HL-60/S4 treated with phorbol 12-myristate 13-acetate at 8.2 ng/mL for 4 days and 3 days (cell line): ENCODE measurements around the gene GAN.
"Not testable (repeated sequence)": the region's sequence is repeated elsewhere in the genome, so short reads cannot be mapped to it uniquely, and the experiment has no call there.

Experiments used
- in situ Hi-C: fragments of 300-500 bp; cut with MboI; formaldehyde crosslinking; loops from 2 replicates; pipeline ENCODE4 v1.15.0; 2022; ENCODE audit warnings: low sequenced_read_pairs

The GAN gene

DNA sequence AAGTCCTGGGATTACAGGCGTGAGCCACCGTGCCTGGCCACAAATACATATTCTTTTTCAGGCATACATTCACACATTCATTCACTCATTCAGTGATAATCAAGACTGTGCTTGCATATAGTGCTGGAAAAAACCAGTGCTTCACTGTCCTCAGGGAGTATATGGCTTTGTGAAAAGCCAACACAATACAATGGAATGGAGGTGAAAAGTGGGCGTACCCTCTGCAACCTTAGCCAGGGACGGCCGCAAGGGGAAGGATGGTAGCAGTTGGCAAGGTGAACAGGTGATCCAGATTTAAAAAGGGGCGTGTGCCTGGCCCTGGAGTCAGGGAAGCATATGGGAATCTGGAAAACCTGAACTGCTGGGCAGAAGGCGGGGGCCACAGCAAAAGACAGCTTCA lies 18.1 kb upstream of the GAN start:
- in situ Hi-C loops = no loop called here

DNA sequence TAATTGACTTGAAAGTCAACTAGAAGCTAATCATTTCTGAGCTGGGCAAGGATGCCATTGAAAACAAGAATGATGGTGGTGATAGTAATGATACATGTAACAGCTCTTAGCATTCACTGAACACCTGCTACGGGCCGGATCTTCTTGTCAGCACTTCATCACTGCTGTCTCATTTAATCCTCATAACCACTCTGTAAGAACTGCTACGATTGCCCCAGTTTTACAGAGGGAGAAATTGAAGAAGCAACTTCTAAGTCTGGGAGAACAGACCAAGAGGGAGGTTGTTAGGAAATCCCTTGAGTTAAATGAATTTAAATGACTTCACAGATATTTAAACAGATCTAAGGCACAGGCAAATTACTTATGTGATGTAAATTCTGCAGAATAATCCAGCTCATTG lies 7.0 kb upstream of the GAN start:
- in situ Hi-C loops = no loop called here

DNA sequence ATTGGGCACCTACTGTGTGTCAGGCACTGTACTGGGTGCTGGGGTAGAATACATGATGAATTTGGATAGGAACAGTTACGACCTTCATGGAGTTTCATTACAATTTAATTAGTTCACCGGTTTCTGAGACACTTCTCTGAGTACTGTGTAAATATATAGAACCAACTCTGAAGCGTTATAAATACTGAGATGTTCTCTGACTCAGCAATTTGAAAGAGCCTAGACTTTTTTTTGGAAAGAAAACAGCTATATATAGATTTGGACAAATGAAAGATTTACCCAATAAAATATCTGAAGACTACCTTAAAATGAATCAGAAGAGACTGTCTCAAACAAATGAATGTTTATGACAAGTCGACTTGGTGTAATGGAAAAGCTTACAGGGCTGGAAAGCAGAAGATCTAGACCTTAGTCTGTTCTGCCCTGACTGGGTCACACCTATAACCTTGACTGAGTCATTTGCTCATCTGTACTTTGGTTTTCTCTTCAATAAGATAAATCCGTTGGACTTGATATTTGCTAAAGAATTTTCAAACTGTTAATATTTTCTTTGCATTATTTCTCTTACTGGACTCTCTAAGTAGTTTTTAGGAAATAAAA lies 4.6 kb upstream of the GAN start:
- in situ Hi-C loops = no loop called here

DNA sequence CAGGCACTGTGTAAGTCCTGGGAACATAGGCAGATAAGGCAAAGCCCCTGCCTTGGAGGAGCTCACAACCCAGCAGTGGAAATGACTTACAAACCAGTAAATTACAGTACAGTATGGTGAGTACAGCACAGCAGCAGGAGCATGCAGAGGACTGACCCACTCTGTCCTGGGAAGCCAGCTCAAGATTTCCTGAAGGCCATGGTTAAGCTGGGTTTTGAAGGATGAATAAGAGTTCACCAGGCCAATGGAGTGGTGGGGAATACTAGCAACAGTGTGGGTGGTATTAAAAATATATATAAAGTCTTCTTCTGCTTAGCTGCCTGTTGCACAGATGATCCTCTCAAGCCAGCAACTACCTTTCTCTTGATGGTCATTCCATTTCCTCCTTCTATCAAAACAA lies 3.0 kb upstream of the GAN start:
- in situ Hi-C loops = no loop called here

DNA sequence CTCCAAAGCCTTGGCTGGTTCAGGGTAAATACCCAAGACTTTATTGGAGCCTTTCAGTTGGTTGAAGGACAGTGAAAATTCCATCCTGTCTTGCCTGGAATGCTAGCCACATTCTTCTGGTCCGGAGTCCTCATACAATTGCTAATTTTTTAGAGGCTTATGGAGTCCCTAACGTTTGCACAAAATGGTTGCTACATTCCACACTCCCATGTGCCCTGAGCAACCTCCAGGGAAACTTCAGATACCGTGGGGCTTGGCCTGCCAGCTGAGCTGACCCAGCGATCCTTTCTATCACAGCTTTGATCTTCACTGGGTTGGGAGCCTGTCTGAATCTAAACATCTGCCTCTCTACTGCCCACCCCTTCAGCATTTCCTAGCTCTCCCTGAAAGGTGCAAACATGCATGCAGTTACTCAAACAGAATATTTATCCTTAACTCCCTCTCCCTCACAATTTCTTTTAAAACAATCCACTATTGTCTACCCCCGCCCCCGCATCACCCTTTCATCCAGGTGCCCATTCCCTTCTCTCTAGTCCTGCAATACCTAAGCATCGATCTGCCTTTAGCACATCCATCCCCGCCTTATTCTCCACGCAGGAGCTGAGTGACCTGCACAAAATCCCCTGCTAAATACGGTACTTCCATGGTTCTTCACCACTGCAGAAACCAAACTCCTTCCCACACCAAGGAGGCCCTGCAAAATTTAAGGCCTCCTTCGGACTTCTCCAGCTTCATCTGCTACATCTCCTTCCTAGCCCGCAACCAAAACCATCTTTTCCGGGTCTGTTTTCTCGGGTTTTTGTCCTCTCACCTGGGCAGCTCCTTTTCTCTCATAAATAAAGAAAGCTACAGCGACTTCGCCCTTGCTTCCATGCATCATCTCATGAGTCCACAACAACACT lies 810 bp upstream of the GAN start:
- in situ Hi-C loops = no loop called here

DNA sequence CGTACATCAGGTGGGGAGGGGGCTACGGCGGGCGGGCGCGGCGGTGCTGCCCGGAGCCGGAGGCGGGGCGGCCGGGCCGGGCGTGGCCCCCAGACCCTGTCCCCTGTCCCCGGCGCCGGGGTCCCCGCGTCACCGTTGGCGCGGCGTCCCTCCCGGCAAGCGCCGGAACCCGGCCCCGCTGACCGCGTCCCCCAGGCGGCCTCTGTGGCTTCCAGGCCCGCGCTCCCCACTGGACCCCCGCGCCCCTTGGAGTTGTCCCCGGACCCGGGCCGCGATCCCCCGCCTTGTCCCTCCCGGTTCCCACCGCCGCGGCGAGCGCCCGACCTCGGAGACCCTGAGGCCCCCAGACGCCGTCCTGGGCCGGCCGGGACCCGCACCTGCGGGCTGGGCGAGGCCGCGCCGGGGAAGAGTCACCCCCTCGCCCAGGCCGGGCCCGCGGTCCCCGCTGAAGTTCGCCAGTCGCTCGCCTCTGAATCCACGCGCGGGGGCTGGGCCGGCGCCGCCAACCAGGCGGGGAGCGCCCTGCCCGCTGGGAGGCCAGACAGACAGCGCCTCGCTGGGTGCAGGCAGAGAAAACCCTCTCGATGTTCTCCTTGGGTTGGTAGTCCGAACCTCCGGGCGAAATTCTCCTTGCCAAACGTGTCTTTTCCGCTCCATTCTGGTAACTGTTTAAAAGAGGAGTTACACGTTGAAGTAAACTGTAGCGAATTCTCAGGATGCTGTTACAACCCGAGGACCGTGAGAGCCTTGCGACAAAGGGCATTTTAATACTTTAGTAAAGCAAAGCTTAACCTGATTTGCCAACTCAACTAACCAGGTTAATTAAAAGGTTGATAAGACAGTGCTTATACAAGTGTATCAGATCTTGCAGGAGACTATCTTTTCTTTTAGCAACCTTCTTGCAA lies 761 bp downstream of the GAN start:
- in situ Hi-C loops = no loop called here

DNA sequence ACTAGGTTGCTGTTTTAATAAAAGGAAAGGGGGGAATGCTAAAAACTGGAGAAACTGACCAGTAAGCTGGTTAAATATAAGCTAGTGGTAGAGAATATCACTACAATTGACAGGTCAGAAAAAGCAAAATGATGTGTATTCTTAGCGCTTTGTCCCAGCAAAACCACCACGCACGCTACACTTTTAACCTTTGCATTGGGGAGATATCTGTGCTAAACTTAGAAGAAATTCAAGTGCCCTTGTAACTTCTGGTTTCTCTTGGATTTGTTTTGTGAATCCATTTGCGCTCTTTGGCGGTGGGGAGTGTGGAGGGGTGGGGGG lies 1.4 kb downstream of the GAN start:
- in situ Hi-C loops = no loop called here

DNA sequence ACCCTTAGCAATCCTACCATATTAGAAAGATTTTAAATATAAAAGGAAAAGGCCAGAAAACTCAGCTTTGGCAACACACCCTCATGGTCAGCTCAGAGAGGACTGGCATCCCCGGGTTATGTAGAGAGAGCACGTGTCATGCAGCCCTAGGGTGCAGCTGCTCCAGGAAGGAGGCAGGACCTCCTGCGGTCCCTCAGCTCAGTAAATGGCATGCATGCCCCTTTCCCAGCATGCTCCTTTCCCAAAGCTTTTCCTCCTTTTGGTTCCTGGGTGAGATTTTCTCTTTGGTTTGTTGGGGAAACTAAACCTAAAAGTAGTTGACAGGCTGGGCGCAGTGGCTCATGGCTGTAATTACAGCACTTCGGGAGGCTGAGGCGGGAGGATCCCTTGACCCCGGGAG lies 3.9 kb downstream of the GAN start:
- in situ Hi-C loops = no loop called here

DNA sequence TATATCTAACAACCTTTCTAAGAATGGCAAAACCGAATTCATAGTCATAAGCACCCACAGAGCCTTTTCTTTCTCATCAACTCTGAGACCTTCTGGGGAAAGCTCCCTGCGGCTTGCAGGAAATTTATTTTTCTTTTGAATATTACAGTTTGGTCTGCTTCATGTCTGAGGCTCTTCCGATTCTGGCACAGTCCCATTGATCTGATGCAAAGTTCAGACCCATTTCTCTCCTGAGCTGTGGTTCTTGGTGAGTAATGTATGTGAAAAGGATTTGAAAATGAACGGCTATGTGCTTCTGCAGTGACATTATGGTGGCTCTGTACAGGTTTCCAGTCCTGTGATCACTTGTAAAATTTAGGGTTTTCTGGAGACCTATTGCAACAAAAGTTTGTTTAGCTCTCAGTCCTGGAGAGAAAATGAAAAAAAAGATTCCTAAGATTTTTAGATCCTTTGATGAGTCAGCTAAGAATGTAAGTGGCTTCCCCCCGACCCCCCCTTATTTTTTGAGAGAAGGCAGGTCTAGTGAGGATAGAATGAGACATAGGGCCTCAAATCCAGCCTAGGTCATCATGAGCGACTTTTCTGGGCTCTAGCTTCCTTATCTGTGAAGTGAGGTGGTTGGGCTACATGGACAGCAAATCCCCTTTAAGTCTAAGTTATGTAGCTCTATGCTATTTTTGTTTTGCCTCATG lies 4.6 kb downstream of the GAN start:
- in situ Hi-C loops = no loop called here

DNA sequence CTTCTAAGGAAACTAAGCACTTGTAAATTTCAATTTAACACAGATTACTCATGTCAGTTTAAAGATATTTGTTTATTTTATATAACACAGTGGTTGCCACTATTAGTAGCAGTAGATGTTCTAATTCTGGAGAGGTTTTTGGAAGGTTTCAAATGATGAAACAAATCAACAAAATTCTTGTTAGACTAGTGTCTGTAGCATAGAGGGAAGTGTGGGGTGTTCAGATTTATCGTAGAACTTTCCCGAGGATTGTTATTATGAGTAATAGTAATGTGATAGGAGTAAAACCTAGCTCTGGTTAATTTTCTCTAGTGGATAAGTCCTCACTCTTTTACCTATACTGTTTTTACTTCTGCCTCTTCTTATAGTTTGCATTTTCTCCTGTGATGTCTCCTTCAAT lies 6.3 kb downstream of the GAN start:
- in situ Hi-C loops = no loop called here

DNA sequence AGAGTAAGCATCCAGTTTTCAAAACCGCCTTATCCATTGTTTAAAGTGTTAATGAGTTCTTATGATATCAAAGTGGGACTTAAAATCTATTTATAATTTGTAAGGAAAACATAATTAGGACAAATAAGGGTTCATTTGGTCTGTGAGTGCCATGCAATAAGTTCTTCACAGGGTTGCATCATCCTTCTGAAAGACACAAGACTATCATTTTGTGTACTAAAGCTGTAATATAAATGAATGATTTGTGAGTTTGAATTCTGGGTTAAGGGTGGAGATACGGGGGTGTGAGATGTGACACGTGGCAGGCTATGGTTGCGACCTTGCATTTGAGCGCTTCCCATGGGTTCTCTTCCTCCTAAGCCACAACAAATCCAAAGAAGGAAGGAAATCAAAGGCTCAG lies 6.8 kb downstream of the GAN start:
- in situ Hi-C loops = no loop called here

DNA sequence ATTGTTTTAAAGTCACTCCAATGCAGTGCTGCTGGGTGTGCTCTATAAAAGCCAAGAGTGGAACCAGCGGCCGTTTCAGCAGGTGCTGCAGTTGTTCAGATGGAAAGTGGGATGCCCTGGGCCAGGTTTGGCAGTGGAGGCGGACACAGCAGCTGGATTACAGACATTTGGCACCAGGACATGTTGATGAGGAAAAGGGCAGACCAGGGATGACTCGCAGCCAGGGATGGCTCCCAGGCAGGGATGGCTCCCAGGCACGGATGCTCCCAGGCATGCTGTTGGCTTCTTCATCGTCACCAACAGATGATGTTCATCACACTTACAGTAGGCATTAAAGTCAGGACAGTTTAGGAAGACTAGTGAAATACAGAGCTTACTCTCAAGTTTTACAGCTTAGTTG lies 10.0 kb downstream of the GAN start:
- in situ Hi-C loops = no loop called here

DNA sequence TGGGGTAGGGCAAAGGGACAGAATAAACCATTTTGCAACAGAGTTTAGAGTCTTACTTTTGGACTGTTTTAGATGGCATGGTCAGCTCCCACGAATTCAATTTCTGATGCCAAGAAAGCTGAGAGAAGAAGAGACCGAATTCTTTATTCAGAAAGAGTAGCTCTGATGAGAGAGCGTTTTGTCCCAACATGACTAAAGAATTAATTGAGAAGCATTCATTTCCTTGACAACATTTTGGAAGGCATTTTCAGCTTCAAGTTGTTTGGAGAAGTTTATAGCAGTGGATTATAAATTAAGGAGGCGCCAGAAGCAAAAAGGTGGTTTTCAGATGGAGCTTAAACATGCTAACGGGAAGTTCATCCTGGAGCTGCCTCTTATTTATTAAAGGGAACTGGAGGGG lies 12.2 kb downstream of the GAN start:
- in situ Hi-C loops = no loop called here

DNA sequence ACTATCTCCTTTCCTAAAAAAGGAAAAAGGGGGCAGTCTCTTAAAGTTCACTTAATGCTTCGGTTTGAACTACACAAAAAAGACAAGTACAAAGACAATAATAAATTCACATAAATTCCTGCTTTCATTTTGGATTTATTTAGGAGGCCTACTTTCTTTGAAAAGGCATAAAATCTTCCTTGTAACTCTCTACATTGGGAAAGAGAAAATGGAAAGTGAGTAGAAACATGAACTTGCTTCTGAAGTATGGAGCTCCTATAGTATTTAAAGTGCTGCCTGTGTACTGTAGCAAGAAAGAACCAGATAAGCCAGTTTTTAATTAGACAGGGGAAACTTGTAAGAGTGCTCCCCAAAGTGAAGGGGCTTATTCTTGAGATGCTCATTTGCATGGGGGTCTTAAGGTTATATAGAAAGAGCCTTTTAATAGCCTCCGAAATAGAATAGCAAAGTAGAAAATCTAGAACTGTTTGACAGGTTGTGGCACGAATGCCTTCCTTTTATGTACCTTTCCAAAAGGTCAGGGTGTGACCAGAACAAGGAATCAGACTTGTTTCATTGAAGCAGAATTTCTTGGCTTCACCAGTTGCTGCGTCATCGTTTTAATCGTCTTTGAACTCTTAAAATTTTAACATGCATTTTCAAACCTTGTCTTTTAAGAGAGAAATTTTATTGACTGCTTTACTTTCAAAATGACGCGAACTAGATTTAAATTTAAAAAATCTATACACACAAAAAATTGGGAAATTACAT lies 12.9 kb downstream of the GAN start:
- in situ Hi-C loops = no loop called here

DNA sequence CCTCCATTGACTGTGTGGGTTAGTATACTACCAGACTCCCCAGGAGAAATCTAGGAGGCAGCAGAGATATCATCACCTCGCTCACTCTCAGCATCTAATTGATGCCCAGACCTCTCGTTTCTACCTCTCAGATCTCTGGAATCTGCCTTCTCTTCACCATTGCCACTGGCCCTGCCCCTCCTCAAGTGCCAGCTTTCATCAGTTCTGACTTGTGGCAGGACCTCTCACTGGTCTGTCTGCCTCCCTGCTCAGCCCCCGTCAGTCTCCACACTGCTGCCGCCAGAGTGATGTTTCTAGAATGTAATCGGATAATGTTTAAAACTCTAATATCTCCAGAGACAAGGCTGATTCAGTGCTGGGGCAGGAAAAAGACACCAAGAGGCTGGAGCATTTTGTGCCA lies 15.2 kb downstream of the GAN start:
- in situ Hi-C loops = no loop called here

DNA sequence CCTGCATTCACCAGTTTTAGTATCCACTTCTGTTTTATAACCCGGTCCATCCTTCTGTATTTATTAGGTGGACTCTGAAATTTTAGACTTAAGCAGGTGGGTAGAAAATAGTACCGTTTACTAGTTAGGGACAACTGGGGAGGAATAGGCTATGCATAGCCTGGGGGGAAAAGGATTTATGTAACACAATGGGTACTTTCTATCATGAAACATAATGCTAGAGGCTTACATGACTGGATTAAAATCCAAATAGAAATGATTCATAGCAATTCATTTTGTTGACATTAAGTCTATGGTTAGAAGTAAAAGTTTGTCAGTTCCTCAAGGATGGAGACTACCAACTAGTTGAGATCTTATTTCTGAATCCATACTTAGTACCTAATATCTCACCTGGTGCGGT lies 18.6 kb downstream of the GAN start:
- in situ Hi-C loops = no loop called here

DNA sequence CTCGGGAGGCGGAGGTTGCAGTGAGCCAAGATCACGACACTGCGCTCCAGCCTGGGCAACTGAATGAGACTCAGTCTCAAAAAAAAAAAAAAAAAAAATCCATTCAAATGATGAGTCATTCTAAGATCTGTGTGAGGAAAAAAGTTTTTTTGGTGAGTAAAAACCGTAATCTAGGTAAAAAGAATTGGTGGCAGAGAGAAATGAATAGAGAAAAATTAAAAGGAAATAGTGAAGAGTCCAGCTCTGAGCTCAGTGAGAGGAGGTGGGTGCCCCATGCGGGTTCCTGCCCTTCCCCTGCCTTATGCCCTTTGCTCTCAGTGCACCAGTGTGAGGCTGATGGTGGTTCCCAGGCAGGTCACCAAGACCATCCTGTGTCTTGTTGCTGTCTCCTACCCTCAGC lies 20.9 kb downstream of the GAN start:
- in situ Hi-C loops = no loop called here

DNA sequence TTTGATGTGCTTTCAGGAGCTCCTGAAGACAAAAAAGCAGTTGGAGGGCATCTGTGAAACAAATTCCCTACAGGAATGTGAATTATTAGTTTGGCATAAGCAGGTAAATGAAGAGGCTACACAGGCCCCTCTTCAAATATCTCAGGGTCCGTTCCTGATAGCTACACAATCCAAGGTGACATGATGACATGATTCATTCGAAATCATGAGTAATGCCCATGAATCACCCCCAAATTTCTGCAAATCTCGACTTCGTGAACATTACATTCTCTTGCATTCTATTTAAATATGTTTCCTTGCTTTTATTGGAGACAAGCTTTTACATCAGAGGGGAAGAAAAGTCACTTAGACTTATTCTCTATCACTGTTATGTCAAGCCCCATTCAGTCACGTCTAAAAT lies 22.3 kb downstream of the GAN start:
- in situ Hi-C loops = no loop called here

DNA sequence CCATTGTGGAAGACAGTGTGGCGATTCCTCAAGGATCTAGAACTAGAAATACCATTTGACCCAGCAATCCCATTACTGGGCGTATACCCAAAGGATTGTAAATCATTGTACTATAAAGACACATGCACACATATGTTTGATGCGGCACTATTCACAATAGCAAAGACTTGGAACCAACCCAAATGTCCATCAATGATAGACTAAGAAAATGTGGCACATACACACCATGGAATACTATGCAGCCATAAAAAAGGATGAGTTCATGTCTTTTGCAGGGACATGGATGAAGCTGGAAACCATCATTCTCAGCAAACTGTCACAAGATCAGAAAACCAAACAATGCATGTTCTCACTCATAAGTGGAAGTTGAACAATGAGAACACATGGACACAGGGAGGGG lies 30.4 kb downstream of the GAN start:
- in situ Hi-C loops = not testable (repeated sequence)

DNA sequence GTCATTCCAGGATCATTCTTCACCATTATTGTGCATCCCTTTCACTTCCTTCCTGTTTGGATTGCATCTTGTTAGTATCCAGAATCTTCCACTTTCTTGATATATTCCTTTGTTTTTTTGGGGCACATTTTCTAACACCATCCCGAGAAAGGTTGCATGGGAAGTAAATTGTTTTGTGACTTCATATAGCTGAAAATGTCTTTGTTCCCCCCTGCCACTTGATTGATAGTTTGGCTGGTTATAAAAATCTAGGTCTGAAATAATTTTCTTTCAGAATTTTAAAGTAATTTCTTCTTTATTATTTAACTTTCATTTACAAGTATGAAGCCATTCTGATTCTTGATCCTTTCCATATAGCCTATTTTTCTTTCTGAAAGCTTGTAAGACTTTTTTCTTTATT lies 32.7 kb downstream of the GAN start:
- in situ Hi-C loops = no loop called here
